NCI-H748 treated with DMSO at 0.1 percent for 48 hours (cell line): ENCODE data around the gene NFIB.

Experiments used
- DNase-seq: peaks from one replicate; lab custom pipeline; 2025; lab: John Stamatoyannopoulos, UW

Gene NFIB

DNA sequence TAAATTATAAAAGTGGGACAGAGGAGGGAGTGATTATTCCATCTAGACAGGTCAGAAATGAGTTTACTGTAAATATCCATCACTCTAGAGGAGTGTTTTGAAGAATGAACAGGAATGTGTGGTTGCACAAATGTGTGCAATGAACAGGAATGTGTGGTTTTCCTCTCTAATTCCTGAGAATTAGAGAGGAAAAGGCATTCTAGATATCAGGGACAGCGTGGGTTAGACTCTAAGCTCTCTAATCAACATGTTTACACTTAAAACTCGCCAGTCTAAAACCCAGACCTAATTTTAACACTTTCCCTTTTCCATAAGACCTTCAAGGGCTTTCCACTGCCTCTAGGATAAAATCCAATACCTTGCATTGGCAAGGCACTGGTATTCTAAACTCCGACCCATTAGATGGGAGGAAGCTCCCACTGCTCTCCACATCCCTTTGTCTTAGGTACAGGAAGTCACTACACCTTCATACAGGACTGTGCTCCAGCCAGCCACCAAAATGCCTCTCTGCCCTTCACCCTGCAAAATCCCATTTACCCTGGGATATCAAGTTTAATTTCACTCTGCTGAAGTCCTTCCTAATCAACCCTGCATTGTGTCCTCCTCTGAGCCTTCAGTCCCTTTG lies 67.9 kb downstream of the NFIB start:
- no peak for DNase-seq

DNA sequence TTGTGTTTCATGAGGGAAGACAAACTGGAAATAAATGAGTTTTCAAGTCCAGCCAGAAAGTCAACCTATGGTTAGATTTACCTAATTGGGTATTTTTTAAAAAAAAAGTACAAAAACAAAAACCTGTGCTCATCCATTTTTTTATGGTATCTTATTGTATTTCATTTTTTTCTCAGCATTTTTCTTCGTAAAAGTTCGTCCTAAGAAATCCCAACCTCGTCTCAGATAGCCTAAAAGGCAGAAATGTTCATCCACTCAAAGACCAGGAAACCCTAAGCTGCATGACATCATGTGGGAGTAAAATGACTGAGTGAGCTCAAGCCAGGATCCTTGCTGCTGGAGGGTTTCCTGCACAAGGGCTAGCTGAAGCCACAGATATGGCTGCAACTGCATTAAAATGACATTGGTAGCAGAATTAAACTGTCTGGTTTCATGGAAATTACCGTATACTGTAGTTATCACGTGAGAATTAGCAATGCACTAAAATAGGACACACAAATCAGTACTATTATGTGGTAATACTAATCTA lies 70.4 kb downstream of the NFIB start:
- no peak for DNase-seq

DNA sequence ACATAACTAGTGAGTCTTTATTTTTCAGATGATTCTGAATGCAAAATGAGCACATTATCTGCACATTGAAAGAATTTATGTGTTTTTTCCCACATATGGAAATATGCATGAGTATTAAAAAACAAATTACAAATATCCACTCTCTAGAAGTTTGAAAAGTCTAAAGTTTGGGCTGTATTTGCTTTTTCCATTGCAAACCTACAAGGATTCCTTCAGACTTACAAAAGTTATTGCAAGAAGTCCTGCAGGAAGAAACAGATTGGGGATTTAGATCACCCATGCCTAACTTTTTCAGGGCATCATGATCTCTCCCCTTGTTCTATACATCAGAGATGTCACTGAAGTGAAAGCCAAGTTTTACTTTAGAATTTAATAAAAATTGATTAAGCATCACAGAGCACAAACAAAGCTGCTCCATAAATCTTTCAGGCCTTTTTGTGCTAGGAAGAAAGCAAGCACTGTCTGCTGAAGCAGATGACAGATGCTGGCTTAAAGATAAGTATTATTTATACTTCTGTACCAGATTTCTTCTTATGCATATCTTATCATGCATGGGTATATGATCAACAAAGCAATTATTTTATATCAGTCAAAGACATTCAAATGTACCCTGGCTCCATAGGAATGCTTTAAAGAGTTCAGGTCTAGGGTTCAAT lies 71.7 kb downstream of the NFIB start:
- DNase-seq: no peak

DNA sequence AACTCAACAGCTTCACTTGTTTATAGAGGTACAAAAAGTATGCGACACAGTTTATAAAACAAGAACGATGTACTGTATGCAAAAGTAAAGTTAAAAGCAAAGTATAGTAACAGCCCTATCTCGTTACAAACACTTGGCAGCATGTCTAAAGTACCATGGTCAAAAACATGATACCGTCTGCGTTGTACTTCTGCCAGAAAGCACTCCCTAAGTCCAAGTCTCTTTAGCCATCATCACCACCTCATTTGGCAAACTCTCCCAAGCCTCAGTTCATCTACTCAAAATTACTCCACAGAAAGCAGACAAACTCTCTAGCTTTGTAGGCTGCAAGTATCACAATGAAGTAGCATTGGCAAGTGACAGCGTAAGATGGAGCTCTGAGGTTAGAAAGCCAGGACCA lies 73.4 kb downstream of the NFIB start:
- DNase-seq: no peak

DNA sequence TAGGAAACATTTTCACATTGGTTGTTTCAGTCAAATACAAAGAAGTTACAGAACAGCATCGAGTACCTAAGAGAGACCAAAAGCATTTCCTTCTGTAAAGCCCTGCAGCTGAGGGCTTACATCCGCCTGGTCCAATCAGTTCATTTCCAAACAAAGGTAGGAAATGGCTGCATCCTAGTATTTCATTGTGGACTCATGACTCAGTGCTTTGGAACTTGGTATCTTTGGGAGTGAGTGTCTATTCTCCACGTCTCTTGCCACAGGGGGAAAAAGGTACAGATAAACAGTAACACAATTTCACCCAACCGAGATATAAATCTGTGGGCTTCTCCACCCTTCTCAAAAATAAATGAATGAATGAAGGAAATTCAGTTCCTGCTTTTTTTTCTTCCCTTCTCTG lies 75.4 kb downstream of the NFIB start:
- no peak for DNase-seq

DNA sequence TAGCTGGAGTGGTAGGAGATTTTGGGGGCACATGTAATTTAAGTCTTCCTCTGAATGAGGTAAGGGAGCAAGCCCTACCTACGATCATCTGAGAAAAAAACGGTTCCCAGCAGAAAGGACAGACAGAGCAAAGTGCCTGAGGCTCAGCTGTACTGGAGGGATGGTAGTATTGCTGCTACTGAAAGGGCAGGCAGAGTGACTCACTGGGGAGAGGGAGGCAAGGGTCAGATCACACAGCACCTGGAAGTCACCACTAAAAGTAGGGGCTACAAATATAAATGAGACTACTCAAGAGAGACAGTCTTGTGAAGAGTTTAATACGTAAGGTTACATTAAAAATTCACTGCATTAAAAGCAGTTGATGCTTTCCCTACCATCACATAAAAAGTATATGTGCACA lies 75.9 kb downstream of the NFIB start:
- DNase-seq: no peak

DNA sequence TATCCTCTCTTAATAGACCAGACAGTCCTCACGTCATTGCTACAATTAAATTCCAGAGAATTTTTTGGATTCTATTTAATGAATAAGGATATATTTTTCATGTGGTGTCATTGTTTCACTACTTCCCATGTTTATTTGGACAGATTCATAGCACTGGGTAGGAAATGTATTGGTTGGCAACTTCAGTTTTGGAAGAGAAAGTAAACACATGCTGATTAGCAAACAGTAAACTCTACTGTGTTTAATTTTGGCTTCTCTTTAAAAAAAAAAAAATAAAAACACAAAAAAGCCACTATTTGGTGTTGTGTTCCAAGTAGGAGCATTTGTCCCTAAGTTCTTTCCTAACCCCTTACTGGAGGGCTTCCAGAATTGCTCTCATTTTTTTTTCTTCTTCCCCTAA lies 77.3 kb downstream of the NFIB start:
- no peak for DNase-seq

DNA sequence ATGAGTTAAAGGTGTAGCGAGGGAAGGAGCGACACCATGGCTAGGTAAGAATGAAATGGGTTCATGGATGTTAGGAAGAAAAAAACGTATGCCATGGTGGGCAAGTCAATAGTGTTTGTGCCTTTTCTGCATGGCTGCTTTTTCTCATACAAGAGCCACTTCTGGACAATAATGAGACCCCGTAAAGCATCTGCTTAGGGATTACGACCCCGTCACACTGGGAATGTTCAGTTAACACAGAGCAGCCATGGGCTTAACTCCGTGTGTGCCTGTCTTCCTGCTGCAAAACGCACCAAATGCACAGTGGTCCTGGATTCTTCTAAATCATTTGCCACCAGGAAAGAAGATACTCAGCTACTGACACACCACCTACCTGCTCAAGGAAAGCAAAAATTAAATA lies 81.8 kb downstream of the NFIB start:
- no peak for DNase-seq

DNA sequence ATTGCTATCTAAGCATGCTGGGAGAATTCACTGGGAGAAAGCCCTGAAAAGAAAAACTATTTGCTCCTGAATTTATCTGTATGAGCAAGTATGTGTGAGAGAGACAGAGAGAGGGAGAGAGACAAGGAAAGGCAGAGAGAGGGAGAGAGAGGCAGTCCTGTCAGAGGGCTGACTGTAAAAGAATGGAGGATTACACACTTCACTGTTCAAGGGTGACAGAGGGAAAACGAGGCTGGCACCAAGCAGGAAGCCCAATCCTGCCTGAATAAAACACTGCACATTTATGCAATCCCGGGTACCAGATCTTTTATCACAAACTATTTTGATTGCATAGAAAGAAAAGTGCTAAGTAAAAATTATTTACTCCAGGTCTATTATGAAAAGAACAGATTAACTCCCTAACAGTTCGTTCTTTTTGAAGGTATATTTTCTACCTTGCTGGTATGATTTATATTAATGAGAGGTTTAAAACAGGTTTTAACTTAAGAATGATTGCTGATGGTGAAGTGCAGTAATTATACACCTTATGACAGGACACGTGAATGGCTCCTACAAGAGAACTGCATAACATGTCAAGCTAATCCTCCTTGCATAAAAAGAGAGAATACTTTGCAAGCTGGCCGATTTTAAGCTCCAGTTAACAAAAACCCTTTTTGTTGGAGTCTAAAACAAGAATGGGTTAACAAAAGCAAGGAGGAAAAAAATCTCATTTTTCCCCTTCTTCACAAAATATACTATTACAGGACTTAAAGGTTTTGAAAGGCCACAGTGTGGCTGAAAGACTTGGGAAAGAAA lies 82.5 kb downstream of the NFIB start:
- no peak for DNase-seq

DNA sequence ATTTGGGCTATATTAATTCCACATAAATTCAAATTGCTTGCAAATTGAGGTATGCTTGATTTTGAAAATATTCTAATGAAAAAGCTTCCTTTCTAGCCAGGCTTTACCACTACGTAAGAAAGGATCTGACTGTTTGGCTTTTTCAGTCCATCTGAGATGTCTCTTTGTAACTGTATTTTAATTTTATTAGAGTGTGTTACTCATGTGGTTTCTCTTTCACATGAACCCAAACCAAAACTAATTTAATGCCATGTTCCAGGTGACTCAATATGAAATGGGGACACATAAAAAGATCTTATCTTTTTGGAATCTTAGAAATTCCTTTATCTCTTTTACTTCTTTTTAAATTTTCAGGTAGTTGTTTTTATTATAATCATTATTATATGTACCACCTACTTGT lies 85.3 kb downstream of the NFIB start:
- no peak for DNase-seq

DNA sequence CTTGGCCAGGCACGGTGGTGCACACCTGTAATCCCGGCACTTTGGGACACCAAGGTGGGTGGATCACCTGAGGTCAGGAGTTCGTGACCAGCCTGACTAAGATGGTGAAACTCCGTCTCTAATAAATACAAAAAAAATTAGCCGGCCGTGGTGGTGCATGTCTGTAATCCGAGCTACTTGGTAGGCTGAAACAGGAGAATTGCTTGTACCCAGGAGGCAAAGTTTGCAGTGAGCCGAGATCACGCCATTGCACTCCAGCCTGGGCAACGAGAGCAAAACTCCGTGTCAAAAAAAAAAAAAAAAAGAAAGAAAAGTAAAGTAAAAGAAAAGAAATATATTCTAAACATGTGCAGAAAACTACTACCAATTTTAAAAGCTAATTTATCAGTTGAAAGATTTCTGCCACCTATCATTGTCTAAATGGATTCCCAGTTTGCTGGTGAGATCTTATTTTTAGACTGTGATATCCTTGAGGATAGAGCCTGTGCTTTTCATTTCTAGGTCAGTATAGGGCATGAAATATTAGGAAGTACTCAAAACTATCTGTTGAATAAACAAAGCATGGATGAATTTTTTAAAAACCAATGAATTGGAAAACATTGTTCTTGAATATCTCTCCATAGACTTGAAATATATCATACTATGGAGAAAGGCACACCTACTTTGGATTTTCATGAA lies 86.9 kb downstream of the NFIB start:
- DNase-seq: no peak

DNA sequence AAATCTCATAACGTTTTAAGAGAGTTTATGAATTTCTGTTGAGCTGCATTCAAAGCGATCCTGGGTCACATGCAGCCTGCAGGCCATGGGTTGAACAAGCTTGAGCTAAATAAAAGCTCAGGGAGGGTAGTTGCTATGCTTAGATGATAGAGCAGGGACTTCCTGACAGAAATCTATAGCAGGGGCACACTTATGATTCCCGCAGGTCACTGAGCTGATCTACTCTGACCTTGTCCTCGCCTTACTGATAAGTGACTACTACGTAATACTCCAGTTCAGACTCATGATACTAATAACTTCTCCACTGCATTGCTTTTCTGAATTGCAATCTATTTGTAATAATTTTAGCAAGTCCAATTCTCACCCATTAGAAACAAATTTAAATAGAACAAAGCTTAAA lies 90.9 kb downstream of the NFIB start:
- no peak for DNase-seq

DNA sequence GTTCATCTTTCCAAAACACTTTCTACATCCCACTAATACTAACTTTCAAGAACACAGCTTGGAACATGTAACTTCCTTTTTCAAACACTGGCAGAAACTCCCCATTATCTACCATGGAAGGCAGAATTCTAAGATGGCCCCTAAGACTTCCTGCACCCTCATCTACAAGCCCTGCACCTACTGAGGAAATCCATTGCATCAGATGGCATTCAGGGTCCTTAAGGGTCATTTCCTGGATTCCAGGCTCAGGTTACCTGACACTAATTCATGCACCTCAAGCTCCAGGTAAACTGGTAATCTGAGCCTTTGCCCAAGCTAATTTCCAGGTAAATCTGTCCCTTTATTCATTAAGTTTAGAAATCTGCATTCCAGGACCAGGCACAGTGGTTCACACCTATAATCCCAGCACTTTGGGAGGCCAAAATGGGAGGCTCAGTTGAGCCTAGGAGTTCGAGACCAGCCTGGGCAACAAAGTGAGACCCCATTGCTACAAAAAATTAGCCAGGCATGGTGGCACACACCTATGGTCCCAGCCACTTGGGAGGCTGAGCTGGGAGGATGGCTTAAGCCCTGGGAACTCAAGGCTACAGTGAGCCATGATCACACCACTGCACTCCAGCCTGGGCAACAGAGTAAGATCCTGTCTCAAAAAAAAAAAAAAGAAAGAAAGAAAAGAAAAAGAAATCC lies 91.6 kb downstream of the NFIB start:
- DNase-seq: no peak

DNA sequence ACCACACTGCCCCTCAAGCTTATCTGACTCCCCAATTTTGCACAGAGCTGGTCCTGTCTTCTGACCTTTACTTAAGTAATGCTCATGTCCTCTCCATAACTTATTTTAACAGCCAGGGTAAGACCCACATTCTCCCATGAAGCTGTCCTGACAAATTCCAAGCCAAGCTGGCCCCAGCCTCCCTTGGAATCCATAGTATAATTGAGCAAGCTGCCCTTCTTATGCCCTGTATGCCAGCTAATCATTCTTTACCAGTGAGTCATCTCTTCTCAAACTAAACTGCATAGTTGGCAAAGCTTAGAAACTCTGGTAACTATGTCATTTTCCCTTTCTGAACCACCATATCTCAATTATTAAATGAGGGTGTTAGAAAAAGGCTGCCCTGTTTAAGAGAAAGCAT lies 92.4 kb downstream of the NFIB start:
- DNase-seq: no peak

DNA sequence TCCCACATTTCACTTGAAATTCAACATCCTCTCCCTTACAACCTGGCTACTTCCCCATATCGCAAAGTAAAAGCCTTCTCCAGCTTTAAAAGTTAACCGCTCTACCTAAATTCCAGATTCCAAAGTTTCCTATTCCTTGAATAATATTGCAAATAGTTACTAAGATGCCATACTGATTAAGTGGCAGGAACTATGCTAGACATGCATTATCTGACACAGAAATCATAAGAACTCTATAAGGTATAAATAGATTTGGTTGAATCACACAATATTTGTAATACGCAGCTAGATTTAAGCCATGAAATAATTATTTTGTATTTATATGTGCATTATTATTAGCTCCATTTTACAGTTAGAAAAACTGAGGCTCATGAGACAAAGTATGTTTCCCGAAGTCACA lies 92.8 kb downstream of the NFIB start:
- no peak for DNase-seq

DNA sequence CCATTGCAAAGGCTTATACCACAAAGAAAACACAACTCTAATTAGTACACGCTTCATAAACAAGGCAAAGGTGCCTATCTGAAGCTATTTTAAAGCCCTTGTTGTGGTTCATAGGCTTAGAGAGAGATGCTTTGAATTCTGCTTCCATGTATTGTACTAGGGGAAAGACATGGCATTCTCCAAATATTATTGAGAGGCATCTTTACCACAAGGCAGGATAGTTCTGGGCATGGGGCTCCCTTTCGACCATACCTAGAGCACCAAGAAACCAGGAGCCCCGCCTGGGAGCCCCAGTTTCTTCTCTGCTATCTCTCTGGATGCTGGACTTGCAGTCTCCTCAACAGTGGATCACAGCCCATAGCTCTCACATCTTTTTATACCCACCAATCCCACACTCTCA lies 93.7 kb downstream of the NFIB start:
- no peak for DNase-seq

DNA sequence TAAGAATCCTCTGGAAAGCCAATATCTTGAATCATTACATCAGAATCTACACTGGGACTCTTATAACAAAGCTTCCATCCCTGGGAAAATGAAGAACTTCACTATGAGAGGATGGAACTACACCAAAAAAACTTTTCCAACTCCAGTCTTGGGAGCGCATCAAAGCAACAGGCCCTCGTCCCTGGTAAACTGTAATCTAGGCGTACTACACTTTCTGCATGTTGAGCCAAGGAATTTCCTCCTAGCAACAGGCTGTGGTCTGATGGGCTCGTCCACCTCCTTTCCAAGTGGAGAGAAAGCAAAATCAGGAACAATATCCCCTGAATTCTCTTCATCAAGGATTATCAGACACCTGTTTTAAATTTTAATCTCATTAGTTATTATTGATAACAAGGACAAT lies 94.1 kb downstream of the NFIB start:
- no peak for DNase-seq

DNA sequence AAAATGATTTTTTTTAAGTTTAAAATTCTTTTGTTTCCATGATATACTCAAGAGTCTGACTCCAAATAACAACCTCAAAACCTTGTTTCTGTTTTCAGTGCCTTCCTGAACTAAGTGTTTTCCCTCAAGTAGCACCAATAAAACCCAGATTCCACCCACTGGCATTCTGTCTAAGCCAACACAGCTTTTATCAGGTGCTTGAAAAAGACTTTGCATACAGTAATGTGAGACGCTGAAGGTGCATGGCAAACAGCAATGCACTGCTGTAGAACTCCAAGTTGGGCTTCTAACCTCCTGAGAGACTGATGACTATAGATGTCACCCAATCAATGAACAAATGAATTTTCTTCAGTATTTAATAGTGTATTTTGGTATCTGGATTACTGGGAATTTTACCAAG lies 95.7 kb downstream of the NFIB start:
- DNase-seq: no peak

DNA sequence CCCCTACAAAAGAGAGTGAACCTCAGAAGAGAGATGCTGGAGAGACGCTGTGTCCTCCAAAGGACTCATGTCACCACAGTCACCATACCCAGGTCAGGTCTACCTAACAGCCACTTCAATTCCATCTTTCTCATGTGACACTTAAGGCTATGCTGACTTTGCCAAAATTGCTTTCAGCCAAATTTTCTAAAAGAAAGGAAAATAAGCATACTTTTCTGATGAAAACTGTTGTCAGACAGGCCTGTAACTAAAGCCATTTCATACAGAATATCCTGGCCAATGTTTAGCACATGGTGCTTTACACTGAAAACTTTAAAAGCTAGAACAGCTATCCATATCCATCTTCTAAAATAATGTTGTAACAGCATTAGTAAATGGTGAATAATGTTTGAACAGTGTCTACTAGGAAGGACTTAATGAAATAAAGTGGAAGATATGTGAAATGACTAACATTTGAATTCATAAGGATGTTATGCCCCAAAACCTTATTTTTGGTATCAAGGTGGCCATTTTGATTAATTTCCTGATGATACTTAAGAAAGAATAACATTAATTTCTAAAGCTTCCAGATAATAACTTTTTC lies 97.2 kb downstream of the NFIB start:
- no peak for DNase-seq

DNA sequence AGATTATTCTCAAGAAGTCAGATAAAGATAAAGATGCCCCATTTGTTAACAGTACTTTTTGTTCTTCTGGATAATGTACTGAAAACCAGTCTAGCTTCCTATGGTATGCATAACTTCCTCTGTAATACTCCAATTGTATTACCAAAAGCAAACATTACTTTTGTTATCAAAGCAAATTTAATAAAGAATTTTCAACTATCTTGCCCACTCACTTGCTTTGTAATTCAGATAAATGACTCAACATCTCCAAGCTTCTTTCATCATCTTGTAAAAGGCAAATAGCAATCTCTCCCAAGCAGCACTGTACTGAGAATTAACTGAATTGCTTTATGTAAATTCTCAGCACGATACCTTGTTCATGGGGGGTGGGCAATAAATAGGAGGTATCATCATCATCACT lies 98.3 kb downstream of the NFIB start:
- DNase-seq: no peak

DNA sequence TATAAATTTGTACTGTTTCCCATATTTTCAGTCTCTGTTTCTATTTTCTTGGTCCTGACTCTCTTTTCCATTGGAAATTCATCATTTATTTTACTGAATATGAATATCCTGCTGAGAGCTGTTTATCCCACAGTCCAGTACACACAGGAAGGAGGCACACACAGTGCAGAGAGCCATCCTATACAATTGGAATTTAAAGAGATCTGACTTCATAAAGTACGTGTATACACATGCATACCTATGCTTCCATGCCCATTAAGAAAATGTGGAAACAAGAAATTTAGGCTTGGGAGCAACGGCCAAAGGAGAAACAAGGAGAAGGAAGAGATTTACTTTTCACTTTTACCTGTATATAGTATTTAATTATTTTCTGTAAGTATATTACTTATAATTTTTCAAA lies 99.2 kb downstream of the NFIB start:
- no peak for DNase-seq
